ENCODE data around the gene KCNJ1. TPM values are rescaled to one million over a fixed set of nuclear protein-coding genes. Genes with fewer than 3 reads are reported as not detected.

The KCNJ1 gene
- total RNA-seq, 4 donors from 2014 or later: not detected

- Histone ChIP-seq H3K9me3 (no peaks in the 10 kb centered on the region), H3K27ac (no peak overlapping the region), H3K36me3 (no peaks in the 10 kb centered on the region), H3K4me3 (no peak overlapping the region), H3K27me3 (no peaks in the 10 kb centered on the region), H3K4me1 (no peaks in the 10 kb centered on the region)
- no peak for TF ChIP-seq POLR2A (IDR thresholded peaks at IDR 0.05)
- TF ChIP-seq CTCF (IDR thresholded peaks at IDR 0.05): no peak
- DNase-seq: no peak
These were observed 4.1 kb upstream of the KCNJ1 start for GRCh38 chr11:128871168-128871610.

GRCh38 chr11:128868841-128869671 is 2.0 kb upstream of the KCNJ1 start:
- H3K27ac ChIP-seq: no peak overlapping the region
- H3K36me3 ChIP-seq: no peaks in the 10 kb centered on the region
- no peaks in the 10 kb centered on the region for H3K27me3 ChIP-seq
- H3K9me3 ChIP-seq: no peaks in the 10 kb centered on the region
- no peak overlapping the region for H3K4me3 ChIP-seq
- TF ChIP-seq POLR2A (IDR thresholded peaks at IDR 0.05) (no peak), CTCF (IDR thresholded peaks at IDR 0.05) (no peak)
- DNase-seq: no peak
- H3K4me1 ChIP-seq: no peaks in the 10 kb centered on the region

GRCh38 chr11:128865490-128865889 is 1.6 kb downstream of the KCNJ1 start:
- DNase-seq: peak in 1 of 3 donors; percentile 9
- Histone ChIP-seq H3K27me3 (no peaks in the 10 kb centered on the region), H3K9me3 (no peaks in the 10 kb centered on the region), H3K4me1 (no peaks in the 10 kb centered on the region), H3K36me3 (no peaks in the 10 kb centered on the region), H3K27ac (no peak overlapping the region), H3K4me3 (no peak overlapping the region)
- no peak for TF ChIP-seq CTCF (IDR thresholded peaks at IDR 0.05)

GRCh38 chr11:128862908-128863660 is 4.0 kb downstream of the KCNJ1 start:
- Histone ChIP-seq H3K27ac (no peak overlapping the region), H3K9me3 (no peaks in the 10 kb centered on the region), H3K27me3 (no peaks in the 10 kb centered on the region), H3K4me1 (peaks cover 0 to 5% (median 0%) of the 10 kb centered on the region in 4 donors), H3K36me3 (no peaks in the 10 kb centered on the region), H3K4me3 (no peak overlapping the region)
- TF ChIP-seq POLR2A (IDR thresholded peaks at IDR 0.05) (no peak), CTCF (IDR thresholded peaks at IDR 0.05) (no peak)
- peak in 1 of 3 donors; percentile 2 for DNase-seq

GRCh38 chr11:128862406-128862805 is 4.7 kb downstream of the KCNJ1 start:
- no peaks in the 10 kb centered on the region for H3K9me3 ChIP-seq
- peak in 1 of 3 donors; percentile 36 for DNase-seq
- TF ChIP-seq CTCF (IDR thresholded peaks at IDR 0.05): no peak
- no peak for TF ChIP-seq POLR2A (IDR thresholded peaks at IDR 0.05)
- no peaks in the 10 kb centered on the region for H3K36me3 ChIP-seq
- no peaks in the 10 kb centered on the region for H3K27me3 ChIP-seq
- H3K4me3 ChIP-seq: no peak overlapping the region
- no peak overlapping the region for H3K27ac ChIP-seq
- peaks cover 0 to 5% (median 0%) of the 10 kb centered on the region in 4 donors for H3K4me1 ChIP-seq
